GM12891 (cell line): ENCODE measurements around the gene CELF2.

ENCODE experiments used
- POLR2A ChIP-seq: IDR thresholded peaks from 2 replicates; pipeline ENCODE4 v1.6.1; 2011; ENCODE audit warnings: low read depth, low read length, control low read depth
- POLR2AphosphoS5 ChIP-seq: IDR thresholded peaks from 2 replicates; pipeline ENCODE4 v1.6.1; 2011; ENCODE audit warnings: low read depth, low read length, control low read depth
- TAF1 ChIP-seq: IDR thresholded peaks from 2 replicates; pipeline ENCODE4 v1.6.1; 2011; ENCODE audit warnings: low read depth, low read length, control low read depth

GRCh38 chr10:11253385-11254002, 235.8 kb downstream of the CELF2 start:
- TF ChIP-seq POLR2A (no peak), POLR2AphosphoS5 (no peak), TAF1 (no peak)
